SK-N-SH (cell line): ENCODE measurements around the gene DISP2. TPM values are rescaled to one million over a fixed set of nuclear protein-coding genes. Genes with fewer than 3 reads are reported as not detected.

Experiments used
- CTCF ChIA-PET: fragments of 300-600, 350-600 bp; formaldehyde crosslinking; extraction: SDS; loops from one replicate; lab custom pipeline; 2021; lab: Yijun Ruan, JAX
- POLR2A ChIA-PET: fragments of 350-600 bp; sonication (Branson Sonifier 250); formaldehyde crosslinking; extraction: SDS; loops from one replicate; lab custom pipeline; 2020; ENCODE audit warnings: antibody characterized with exemption, inconsistent platforms; lab: Yijun Ruan, JAX
- DNase-seq: peaks from one replicate; pipeline ENCODE4 v3.0.0; 2012
- H2AFZ ChIP-seq: fragments of 200-600 bp; sonication (generic); 2 replicates; pipeline ENCODE4 v1.8.1; 2016; ENCODE audit warnings: antibody characterized with exemption, mild to moderate bottlenecking, low read depth
- H3F3A ChIP-seq: fragments of 200-600 bp; sonication (generic); replicated peaks from 2 replicates; pipeline ENCODE3; 2016; ENCODE audit warnings: antibody characterized with exemption, mild to moderate bottlenecking; ENCODE audit not compliant: insufficient read depth
- H3K27ac ChIP-seq, 2 experiments: fragments of 200-500 bp in 1 of 2; fragments of 200-600 bp in 1 of 2; sonication (Bioruptor generic) in 1 of 2; sonication (generic), shearing (Covaris generic) in 1 of 2; 2 replicates each; pipeline versions ENCODE4 v1.5.1 to v1.6.1; 2014 to 2016; ENCODE audit warnings: low read depth in 2 of 2, inconsistent platforms in 1 of 2, low read length in 1 of 2, mild to moderate bottlenecking in 1 of 2, mixed read lengths in 1 of 2
- H3K27me3 ChIP-seq: fragments of 200-600 bp; sonication (generic), shearing (Covaris generic); 2 replicates; pipeline ENCODE4 v1.6.1; 2016; ENCODE audit warnings: mixed run types; ENCODE audit not compliant: insufficient read depth
- H3K36me3 ChIP-seq, 2 experiments: fragments of 200-500 bp in 1 of 2; fragments of 200-600 bp in 1 of 2; sonication (Bioruptor generic) in 1 of 2; sonication (generic) in 1 of 2; replicated peaks in 1 of 2; 2 replicates each; pipeline versions ENCODE3 to v1.5.1; 2014 to 2016; ENCODE audit warnings: low read length in 1 of 2, mild to moderate bottlenecking in 1 of 2; ENCODE audit not compliant: insufficient read depth in 2 of 2, control insufficient read depth in 1 of 2
- H3K4me1 ChIP-seq, 2 experiments: fragments of 200-500 bp in 1 of 2; fragments of 200-600 bp in 1 of 2; sonication (Bioruptor generic) in 1 of 2; sonication (generic), shearing (Covaris generic) in 1 of 2; 2 replicates each; pipeline versions ENCODE4 v1.5.1 to v1.6.1; 2014 to 2016; ENCODE audit warnings: low read depth in 1 of 2, low read length in 1 of 2, mixed run types in 1 of 2; ENCODE audit not compliant: insufficient read depth in 2 of 2, control insufficient read depth in 1 of 2
- H3K4me2 ChIP-seq: fragments of 200-600 bp; sonication (generic), shearing (Covaris generic); 2 replicates; pipeline ENCODE4 v1.6.1; 2017; ENCODE audit warnings: mixed run types
- H3K4me3 ChIP-seq, 2 experiments: fragments of 200-500 bp in 1 of 2; fragments of 200-600 bp in 1 of 2; sonication (Bioruptor generic) in 1 of 2; sonication (generic), shearing (Covaris generic) in 1 of 2; 2 replicates each; pipeline versions ENCODE4 v1.5.1 to v1.8.1; 2014 to 2016; ENCODE audit warnings: low read depth in 2 of 2, inconsistent platforms in 1 of 2, low read length in 1 of 2, mild to moderate bottlenecking in 1 of 2, mixed read lengths in 1 of 2, moderate library complexity in 1 of 2
- H3K79me2 ChIP-seq: fragments of 200-600 bp; sonication (generic); 2 replicates; pipeline ENCODE4 v1.8.1; 2017; ENCODE audit warnings: mild to moderate bottlenecking; ENCODE audit not compliant: insufficient read depth
- H3K9ac ChIP-seq: fragments of 200-600 bp; sonication (generic); 2 replicates; pipeline ENCODE4 v1.6.1; 2017; ENCODE audit warnings: mixed run types
- H3K9me2 ChIP-seq: fragments of 200-600 bp; sonication (generic); 2 replicates; pipeline ENCODE4 v1.6.1; 2017; ENCODE audit warnings: mixed run types
- H3K9me3 ChIP-seq: fragments of 200-600 bp; sonication (generic); 2 replicates; pipeline ENCODE4 v1.6.1; 2017; ENCODE audit warnings: mixed run types, mild to moderate bottlenecking, moderate library complexity
- H4K20me1 ChIP-seq: fragments of 200-600 bp; sonication (generic); 2 replicates; pipeline ENCODE4 v1.6.1; 2017; ENCODE audit warnings: mild to moderate bottlenecking, mixed run types; ENCODE audit not compliant: insufficient read depth
- CHD2 ChIP-seq: fragments of 150-350 bp; IDR thresholded peaks from 2 replicates; pipeline ENCODE4 v1.6.1; 2018; ENCODE audit warnings: low read length; ENCODE audit not compliant: partially characterized antibody
- EP300 ChIP-seq, 2 experiments: IDR thresholded peaks; 2 replicates each; pipeline versions ENCODE4 v1.4.0 to v1.6.1; 2012; ENCODE audit warnings: borderline replicate concordance in 1 of 2, low read depth in 1 of 2, low read length in 1 of 2
- EZH2phosphoT487 ChIP-seq: fragments of 200-600 bp; sonication (generic); IDR thresholded peaks from 2 replicates; pipeline ENCODE4 v1.6.1; 2017; ENCODE audit warnings: low read depth, mixed run types, mild to moderate bottlenecking, antibody characterized with exemption, moderate library complexity, borderline replicate concordance
- FOSL2 ChIP-seq: IDR thresholded peaks from 2 replicates; pipeline ENCODE4 v1.4.0; 2012; ENCODE audit warnings: low read depth, mild to moderate bottlenecking, moderate library complexity, borderline replicate concordance
- FOXJ3 ChIP-seq: sonication (generic); formaldehyde crosslinking; IDR thresholded peaks from 2 replicates; pipeline ENCODE4 v1.5.1; 2020; ENCODE audit warnings: mild to moderate bottlenecking, missing genetic modification reagents
- GABPA ChIP-seq: IDR thresholded peaks from 2 replicates; pipeline ENCODE4 v1.4.0; 2012; ENCODE audit warnings: low read depth, mild to moderate bottlenecking
- JUND ChIP-seq: IDR thresholded peaks from 2 replicates; pipeline ENCODE4 v1.4.0; 2012
- RAD21 ChIP-seq: IDR thresholded peaks from 2 replicates; pipeline ENCODE4 v1.6.1; 2012; ENCODE audit warnings: mild to moderate bottlenecking, low read length
- RFX5 ChIP-seq: IDR thresholded peaks from 2 replicates; pipeline ENCODE4 v1.6.1; 2012; ENCODE audit warnings: mild to moderate bottlenecking, improper control_type of control experiment, low read length
- RXRA ChIP-seq: IDR thresholded peaks from 2 replicates; pipeline ENCODE4 v1.4.0; 2012; ENCODE audit warnings: low read depth, mild to moderate bottlenecking, borderline replicate concordance
- TCF12 ChIP-seq: IDR thresholded peaks from 2 replicates; pipeline ENCODE4 v1.4.0; 2012
- TEAD4 ChIP-seq: IDR thresholded peaks from 2 replicates; pipeline ENCODE4 v1.4.0; 2012; ENCODE audit warnings: mild to moderate bottlenecking, borderline replicate concordance; ENCODE audit not compliant: insufficient read depth
- USF1 ChIP-seq: IDR thresholded peaks from 2 replicates; pipeline ENCODE4 v1.4.0; 2012; ENCODE audit warnings: low read depth, borderline replicate concordance
- YY1 ChIP-seq: IDR thresholded peaks from 2 replicates; pipeline ENCODE4 v1.4.0; 2012; ENCODE audit warnings: low read depth, mild to moderate bottlenecking
- WGBS: methylation state at CpG from one replicate; pipeline ENCODE4 v1.1.6; 2017; ENCODE audit warnings: low lambda C conversion rate; 5-methylcytosine and 5-hydroxymethylcytosine counted together
- polyA plus RNA-seq, 3 experiments: library from polyadenylated mRNA; depleted of rRNA; stranded (reverse); fragments of >200 nt; gene quantifications; 2 replicates each; pipeline ENCODE4 v1.2.3, GENCODE V29; 2012

The DISP2 gene
- polyA plus RNA-seq, 1 of the 3 experiments (the other 2 are of a cell fraction): 0.12 TPM

- CTCF ChIA-PET: interaction anchor here (0.6 to 2.3 kb wide), 4 partner anchors 14 to 67 kb away, joined by 3 to 8 read pairs (median 3); no protein-coding TSS in a partner anchor
- 94% methylated on average over 8 of the region's 8 CpGs for WGBS
- Histone ChIP-seq H3K9me2 (no peaks in the 10 kb centered on the region), H3K27ac (no peak overlapping the region), H3K4me3 (no peak overlapping the region), H3K36me3 (peaks cover 3 to 13% of the 10 kb centered on the region in 2 experiments), H3K4me2 (no peak overlapping the region), H3K9me3 (no peaks in the 10 kb centered on the region), H2AFZ (no peak overlapping the region), H4K20me1 (no peaks in the 10 kb centered on the region), H3K4me1 (no peaks in the 10 kb centered on the region), H3K79me2 (no peaks in the 10 kb centered on the region), H3K27me3 (no peaks in the 10 kb centered on the region), H3K9ac (no peak overlapping the region), H3F3A (peaks cover 5% of the 10 kb centered on the region)
- TF ChIP-seq EP300 (IDR thresholded peaks at IDR 0.05; ENCODE audit: borderline replicate concordance in 1 of 2, low read depth in 1 of 2, low read length in 1 of 2): no peak
- no peak for TF ChIP-seq TEAD4
- no peak for TF ChIP-seq USF1
- TF ChIP-seq EZH2phosphoT487: no peak
- TF ChIP-seq RFX5: no peak
- POLR2A ChIA-PET: interaction anchor here (2.6 kb wide), 1 partner anchor 8 kb away, joined by 13 read pairs; the partner anchor contains the start of gene IVD
- no peak for DNase-seq
These were observed 39.8 kb downstream of the DISP2 start for GRCh38 chr15:40397688-40398412.

GRCh38 chr15:40398413-40398873 is 40.4 kb downstream of the DISP2 start:
- Histone ChIP-seq H3K9me2 (no peaks in the 10 kb centered on the region), H3K27me3 (no peaks in the 10 kb centered on the region), H3K36me3 (peaks cover 3 to 8% of the 10 kb centered on the region in 2 experiments), H4K20me1 (no peaks in the 10 kb centered on the region), H2AFZ (no peak overlapping the region), H3K4me2 (no peak overlapping the region), H3F3A (peaks cover 5% of the 10 kb centered on the region), H3K9ac (no peak overlapping the region), H3K4me1 (no peaks in the 10 kb centered on the region), H3K79me2 (no peaks in the 10 kb centered on the region), H3K9me3 (no peaks in the 10 kb centered on the region), H3K27ac (no peak overlapping the region), H3K4me3 (no peak overlapping the region)
- 56% methylated on average over 4 of the region's 4 CpGs for WGBS
- DNase-seq: no peak
- ChIA-PET CTCF (interaction anchor here (0.6 to 2.3 kb wide), 4 partner anchors 14 to 54 kb away, joined by 3 to 8 read pairs (median 3); no protein-coding TSS in a partner anchor), POLR2A (no interaction called here)
- no peak for TF ChIP-seq CHD2
- TF ChIP-seq GABPA: no peak
- TF ChIP-seq RXRA: no peak
- TF ChIP-seq JUND: no peak
- TF ChIP-seq RAD21: no peak
- no peak for TF ChIP-seq USF1
- no peak for TF ChIP-seq FOSL2
- no peak for TF ChIP-seq RFX5
- no peak for TF ChIP-seq FOXJ3 (CRISPR knock-in tag)
- no peak for TF ChIP-seq TCF12
- no peak for TF ChIP-seq YY1
